Endothelial cell of umbilical vein (primary cell): ENCODE measurements around the gene CEP43. TPM values are rescaled to one million over a fixed set of nuclear protein-coding genes. Genes with fewer than 3 reads are reported as not detected.

ENCODE experiments used
- BruUV-seq: library from RNA; stranded (reverse); fragments of 400-500 nt; replicated peaks from 2 replicates; lab custom pipeline; 2021; lab: Mats Ljungman, UMichigan
- CTCF ChIA-PET: fragments of 300-600, 350-600 bp; sonication (Branson Sonifier 250); formaldehyde crosslinking; loops from one replicate; lab custom pipeline; 2021; ENCODE audit warnings: antibody characterized with exemption, inconsistent platforms; lab: Charles Lee
- POLR2A ChIA-PET: fragments of 300-600, 350-600 bp; sonication (Branson Sonifier 250); formaldehyde crosslinking; loops from one replicate; lab custom pipeline; 2021; ENCODE audit warnings: antibody characterized with exemption, inconsistent platforms; lab: Charles Lee
- DNase-seq: peaks from one replicate; pipeline ENCODE4 v3.0.0-alpha.2; 2011; ENCODE audit warnings: low read depth, low spot score
- FAIRE-seq: peaks from 2 replicates; lab custom pipeline; 2011; peaks lifted over from hg19 to GRCh38; lab: Jason Lieb, UNC
- H2AFZ ChIP-seq: 2 replicates; pipeline ENCODE4 v1.6.0; 2012; ENCODE audit warnings: low read depth, low read length, control low read depth, inconsistent platforms
- H3K27ac ChIP-seq: 2 replicates; pipeline ENCODE4 v1.5.1; 2011; ENCODE audit warnings: low read depth, mild to moderate bottlenecking, control low read depth, low read length, moderate library complexity; ENCODE audit not compliant: insufficient read depth
- H3K27me3 ChIP-seq, 2 experiments: 2 replicates each; pipeline versions ENCODE4 v1.6.0 to v1.6.1; 2011; ENCODE audit warnings: low read length in 2 of 2, mixed read lengths in 1 of 2; ENCODE audit not compliant: control insufficient read depth in 2 of 2, insufficient read depth in 2 of 2
- H3K36me3 ChIP-seq, 2 experiments: 2 replicates in 1 of 2; 3 replicates in 1 of 2; pipeline ENCODE4 v1.5.1; 2011; ENCODE audit warnings: low read length in 2 of 2, mild to moderate bottlenecking in 1 of 2, moderate library complexity in 1 of 2; ENCODE audit not compliant: control insufficient read depth in 2 of 2, insufficient read depth in 2 of 2; ENCODE audit errors: extremely low read depth in 1 of 2
- H3K4me1 ChIP-seq: 3 replicates; pipeline ENCODE4 v1.5.1; 2011; ENCODE audit warnings: mild to moderate bottlenecking, low read length; ENCODE audit not compliant: control insufficient read depth, insufficient read depth; ENCODE audit errors: extremely low read depth
- H3K4me2 ChIP-seq: 2 replicates; pipeline ENCODE4 v1.6.1; 2011; ENCODE audit warnings: low read length, control low read depth, mixed read lengths; ENCODE audit not compliant: insufficient read depth
- H3K4me3 ChIP-seq, 3 experiments: fragments of 200-600 bp in 1 of 3; sonication (generic), shearing (Covaris generic) in 1 of 3; replicated peaks in 1 of 3; 2 replicates each; pipeline ENCODE4 v1.5.1; 2011 to 2016; ENCODE audit warnings: control low read depth in 3 of 3, low read length in 3 of 3, mild to moderate bottlenecking in 2 of 3, inconsistent platforms in 1 of 3, low read depth in 1 of 3, moderate library complexity in 1 of 3; ENCODE audit not compliant: insufficient read depth in 1 of 3
- H3K79me2 ChIP-seq: 2 replicates; pipeline ENCODE4 v1.6.0; 2012; ENCODE audit warnings: low read length, inconsistent platforms; ENCODE audit not compliant: control insufficient read depth, insufficient read depth
- H3K9ac ChIP-seq: replicated peaks from 2 replicates; pipeline ENCODE3; 2011; ENCODE audit warnings: low read length, control low read depth; ENCODE audit not compliant: insufficient read depth; ENCODE audit errors: extremely low read depth
- H3K9me1 ChIP-seq: replicated peaks from 3 replicates; pipeline ENCODE4 v1.6.0; 2011; ENCODE audit warnings: mild to moderate bottlenecking, low read length; ENCODE audit not compliant: control insufficient read depth, insufficient read depth; ENCODE audit errors: extremely low read depth
- H3K9me3 ChIP-seq: replicated peaks from 2 replicates; pipeline ENCODE4 v1.5.1; 2012; ENCODE audit warnings: low read length, inconsistent platforms; ENCODE audit not compliant: control insufficient read depth, insufficient read depth
- H4K20me1 ChIP-seq: replicated peaks from 2 replicates; pipeline ENCODE3; 2011; ENCODE audit warnings: mild to moderate bottlenecking, low read length; ENCODE audit not compliant: control insufficient read depth, insufficient read depth; ENCODE audit errors: extremely low read depth
- CTCF ChIP-seq, 2 donors: IDR thresholded peaks; 1 replicate in 1 of 2; 2 replicates in 1 of 2; pipeline ENCODE4 v1.5.1; 2011; ENCODE audit warnings: low read length in 2 of 2, mild to moderate bottlenecking in 2 of 2, moderate library complexity in 2 of 2, control low read depth in 1 of 2, inconsistent platforms in 1 of 2, low read depth in 1 of 2; ENCODE audit not compliant: insufficient read depth in 1 of 2; ENCODE audit errors: extremely low read depth in 1 of 2
- EZH2 ChIP-seq: IDR thresholded peaks from 2 replicates; pipeline ENCODE4 v1.6.1; 2012; ENCODE audit warnings: borderline replicate concordance, low read depth, mild to moderate bottlenecking, moderate library complexity, low read length, inconsistent platforms; ENCODE audit not compliant: severe bottlenecking
- FOS ChIP-seq: IDR thresholded peaks from 2 replicates; pipeline ENCODE4 v1.6.1; 2011; ENCODE audit warnings: mild to moderate bottlenecking, low read length, moderate library complexity, borderline replicate concordance; ENCODE audit not compliant: insufficient read depth
- GATA2 ChIP-seq: IDR thresholded peaks from 2 replicates; pipeline ENCODE4 v1.7.0; 2011; ENCODE audit warnings: low read depth, mild to moderate bottlenecking, moderate library complexity, mixed read lengths, low read length; ENCODE audit not compliant: insufficient read length, insufficient read depth
- MAX ChIP-seq: IDR thresholded peaks from 2 replicates; pipeline ENCODE4 v1.6.1; 2011; ENCODE audit not compliant: insufficient read depth, insufficient read length
- MYC ChIP-seq: IDR thresholded peaks from one replicate; pipeline ENCODE4 v1.6.1; 2011; ENCODE audit warnings: mild to moderate bottlenecking, low read depth, low read length
- POLR2A ChIP-seq: IDR thresholded peaks from 2 replicates; pipeline ENCODE4 v1.6.1; 2012; ENCODE audit warnings: low read depth, mild to moderate bottlenecking, control low read depth, low read length
- dilution Hi-C: fragments of 300-500 bp; cut with MboI; formaldehyde crosslinking; loops from one replicate; pipeline ENCODE4 v1.15.0; 2019; ENCODE audit warnings: low sequenced_read_pairs; ENCODE audit not compliant: extremely low pct_ligation_motif_present
- intact Hi-C: fragments of 100-400 bp; cut with micrococcal nuclease; formaldehyde crosslinking; loops from one replicate; pipeline ENCODE4 v1.10.0; 2022
- polyA plus RNA-seq, 4 experiments: library from polyadenylated mRNA; depleted of rRNA in 3 of 4; stranded (reverse) in 3 of 4; unstranded in 1 of 4; fragments of >200 nt; gene quantifications; 2 replicates each; pipeline versions ENCODE4 v1.2.1 to v1.2.3, GENCODE V29; 2011 to 2012; ENCODE audit warnings: missing spikeins in 1 of 4
- total RNA-seq: library from RNA; stranded (reverse); gene quantifications from 2 replicates; pipeline ENCODE4 v1.2.3, GENCODE V29; 2021

CEP43 gene
- total and polyA plus RNA-seq, 2 donors (not counting 3 experiments of a cell fraction or from before 2014, with no cell fraction given) = 6.5 to 22.5 TPM

- H2AFZ ChIP-seq = no peak overlapping the region
- peaks cover 9% of the 10 kb centered on the region for H3K4me1 ChIP-seq
- dilution Hi-C loops (no loop called here), intact Hi-C loops (no loop called here)
- H3K4me2 ChIP-seq = peak overlapping the region; percentile 51
- peaks cover under 1% of the 10 kb centered on the region for H3K79me2 ChIP-seq
- POLR2A ChIA-PET = no interaction called here
- CTCF ChIA-PET = interaction anchor here (1.2 to 8.5 kb wide), 3 partner anchors 11 to 26 kb away, joined by 3 to 73 read pairs (median 6); no protein-coding TSS in a partner anchor
- peak; percentile 78 for FAIRE-seq
- no peaks in the 10 kb centered on the region for H4K20me1 ChIP-seq
- no peaks in the 10 kb centered on the region for H3K27me3 ChIP-seq
- no peaks in the 10 kb centered on the region for H3K9me3 ChIP-seq
- peak overlapping the region; percentile 1 for H3K9ac ChIP-seq
- BruUV-seq = no TSS peak
- no peak overlapping the region for H3K27ac ChIP-seq
- TF ChIP-seq FOS (peak; percentile 48), GATA2 (no peak)
- no peak overlapping the region for H3K4me3 ChIP-seq
- no peaks in the 10 kb centered on the region for H3K9me1 ChIP-seq
- DNase-seq = peak; percentile 33
- no peaks in the 10 kb centered on the region for H3K36me3 ChIP-seq
These were observed 21.3 kb upstream of the CEP43 start for GRCh38 chr6:166977621-166978525.

GRCh38 chr6:166980738-166981137 lies 18.5 kb upstream of the CEP43 start:
- peaks cover 12% of the 10 kb centered on the region for H3K79me2 ChIP-seq
- POLR2A ChIA-PET = no interaction called here

More at GRCh38 chr6:166980738-166981137, 18.5 kb upstream of the CEP43 start:
- FAIRE-seq (no peak), DNase-seq (no peak)
- Histone ChIP-seq H4K20me1 (no peaks in the 10 kb centered on the region), H3K9me1 (no peaks in the 10 kb centered on the region), H3K9ac (no peak overlapping the region), H3K4me3 (no peak overlapping the region), H3K27ac (no peak overlapping the region), H2AFZ (no peak overlapping the region), H3K27me3 (no peaks in the 10 kb centered on the region), H3K4me1 (peaks cover 9% of the 10 kb centered on the region), H3K36me3 (peaks cover 0 to 3% of the 10 kb centered on the region in 2 experiments), H3K9me3 (no peaks in the 10 kb centered on the region), H3K4me2 (no peak overlapping the region)
- intact Hi-C loops = no loop called here
- dilution Hi-C loops = no loop called here
- TF ChIP-seq CTCF (IDR thresholded peaks at IDR 0.05; ENCODE audit: extremely low read depth in 1 of 2, insufficient read depth in 1 of 2, low read depth in 1 of 2, low read length in 2 of 2) = no peak
- TF ChIP-seq EZH2 = no peak
- TF ChIP-seq MAX = no peak
- no peak for TF ChIP-seq MYC
- no peak for TF ChIP-seq POLR2A
- no peak for TF ChIP-seq GATA2
- CTCF ChIA-PET = interaction anchor here (1.4 to 8.5 kb wide), 2 partner anchors 8 to 30 kb away, joined by 5 to 73 read pairs; no protein-coding TSS in a partner anchor
- no TSS peak for BruUV-seq
